GM12864 (cell line): ENCODE measurements around the gene ILK.

Experiments used
- DNase-seq: peaks from one replicate; pipeline ENCODE4 v3.0.0-alpha.2; 2011; ENCODE audit warnings: low read depth
- H3K4me3 ChIP-seq: 2 replicates; pipeline ENCODE4 v1.5.1; 2011; ENCODE audit warnings: mild to moderate bottlenecking, low read depth, low read length, control low read depth
- TF ChIP-seq, protein P1 (sequence below): IDR thresholded peaks from 2 replicates; pipeline ENCODE4 v1.5.1; 2011; ENCODE audit warnings: low read depth, mild to moderate bottlenecking, moderate library complexity, low read length, control low read depth, inconsistent platforms; ENCODE audit errors: missing control alignments

The ILK gene

DNA sequence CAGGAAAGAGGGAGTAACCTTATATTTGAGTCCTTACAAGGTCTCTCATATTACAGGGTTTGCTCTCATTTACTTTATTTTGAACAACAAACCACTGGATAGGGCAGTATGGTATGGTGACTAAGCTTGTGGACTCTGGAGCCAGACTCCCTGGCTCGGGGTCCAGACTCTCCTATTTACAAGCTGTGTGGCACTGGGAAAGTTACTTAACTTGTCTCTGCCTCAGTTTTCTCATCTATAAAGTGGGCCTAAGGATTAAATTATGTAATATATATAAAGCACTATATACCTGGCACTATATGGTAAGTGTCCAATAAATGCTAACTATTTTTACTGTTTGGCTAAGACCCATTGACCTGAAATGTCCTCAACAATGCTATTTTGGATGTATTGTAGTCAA, 53.8 kb downstream of the ILK start:
- DNase-seq, result no peak
- TF ChIP-seq, protein P1, sequence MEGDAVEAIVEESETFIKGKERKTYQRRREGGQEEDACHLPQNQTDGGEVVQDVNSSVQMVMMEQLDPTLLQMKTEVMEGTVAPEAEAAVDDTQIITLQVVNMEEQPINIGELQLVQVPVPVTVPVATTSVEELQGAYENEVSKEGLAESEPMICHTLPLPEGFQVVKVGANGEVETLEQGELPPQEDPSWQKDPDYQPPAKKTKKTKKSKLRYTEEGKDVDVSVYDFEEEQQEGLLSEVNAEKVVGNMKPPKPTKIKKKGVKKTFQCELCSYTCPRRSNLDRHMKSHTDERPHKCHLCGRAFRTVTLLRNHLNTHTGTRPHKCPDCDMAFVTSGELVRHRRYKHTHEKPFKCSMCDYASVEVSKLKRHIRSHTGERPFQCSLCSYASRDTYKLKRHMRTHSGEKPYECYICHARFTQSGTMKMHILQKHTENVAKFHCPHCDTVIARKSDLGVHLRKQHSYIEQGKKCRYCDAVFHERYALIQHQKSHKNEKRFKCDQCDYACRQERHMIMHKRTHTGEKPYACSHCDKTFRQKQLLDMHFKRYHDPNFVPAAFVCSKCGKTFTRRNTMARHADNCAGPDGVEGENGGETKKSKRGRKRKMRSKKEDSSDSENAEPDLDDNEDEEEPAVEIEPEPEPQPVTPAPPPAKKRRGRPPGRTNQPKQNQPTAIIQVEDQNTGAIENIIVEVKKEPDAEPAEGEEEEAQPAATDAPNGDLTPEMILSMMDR, result no peak
- H3K4me3 ChIP-seq, result no peak overlapping the region

DNA sequence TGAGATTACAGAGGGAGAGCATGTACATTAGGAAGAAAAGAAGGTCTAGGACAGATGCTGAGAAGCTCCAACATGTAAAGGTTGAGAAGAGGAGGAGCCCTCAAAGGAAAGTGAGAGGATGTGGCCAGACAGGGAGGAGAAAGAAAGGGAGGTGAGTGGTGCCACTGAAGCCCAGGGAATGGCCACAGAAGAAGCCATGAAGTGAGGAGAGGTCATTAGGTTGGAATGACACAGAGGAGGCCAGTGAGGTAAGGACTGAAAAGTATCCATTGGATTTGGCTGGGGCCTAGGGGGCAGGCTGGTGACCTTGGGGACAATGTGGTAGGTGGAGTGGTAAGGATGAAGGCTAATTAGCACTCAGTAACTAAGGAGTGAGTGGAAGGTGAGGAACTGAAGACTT, 55.1 kb downstream of the ILK start:
- H3K4me3 ChIP-seq, result no peak overlapping the region
- no peak for DNase-seq
- TF ChIP-seq, protein P1, result no peak
